ENCODE measurements around the gene FOXL3. TPM values are rescaled to one million over a fixed set of nuclear protein-coding genes. Genes with fewer than 3 reads are reported as not detected.

FOXL3 gene
- polyA plus RNA-seq, 1 of the 3 experiments (the other 2 are of a cell fraction): not detected

DNA sequence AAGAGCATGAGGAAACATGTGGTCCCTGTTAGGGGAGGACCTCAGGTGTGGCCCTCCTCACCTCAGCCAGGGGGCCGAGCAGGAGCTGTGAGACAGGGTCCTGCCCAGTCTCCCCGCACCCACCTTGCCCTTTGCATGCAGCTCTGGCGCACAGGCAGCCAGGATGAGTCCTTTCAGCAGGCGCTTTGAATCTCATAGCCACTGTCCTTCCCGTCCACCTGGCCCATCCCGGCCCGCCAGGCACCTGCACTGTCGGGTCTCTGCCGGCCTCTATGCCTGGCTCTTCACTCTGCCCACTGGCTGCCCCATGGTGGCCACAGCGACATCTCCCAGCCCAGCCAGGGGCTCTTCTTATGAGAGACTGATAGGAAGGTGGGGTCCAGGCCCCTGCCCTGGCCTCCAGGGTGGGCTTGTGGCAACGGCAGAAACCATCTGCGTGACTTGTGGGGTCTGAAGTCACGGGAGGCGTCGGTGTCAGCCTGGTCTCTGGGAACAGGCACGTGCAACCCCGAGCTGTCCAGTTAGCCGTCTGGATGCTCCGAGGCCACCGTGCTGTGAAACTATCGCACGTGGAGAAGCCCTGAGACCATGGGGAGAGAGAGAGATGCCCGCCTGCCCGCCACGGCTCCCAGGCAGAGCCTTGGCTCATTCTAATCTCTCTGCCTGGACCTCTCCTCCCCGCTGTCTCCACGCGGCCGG lies 37.4 kb downstream of the FOXL3 start (continued):
- TF ChIP-seq, protein P1, sequence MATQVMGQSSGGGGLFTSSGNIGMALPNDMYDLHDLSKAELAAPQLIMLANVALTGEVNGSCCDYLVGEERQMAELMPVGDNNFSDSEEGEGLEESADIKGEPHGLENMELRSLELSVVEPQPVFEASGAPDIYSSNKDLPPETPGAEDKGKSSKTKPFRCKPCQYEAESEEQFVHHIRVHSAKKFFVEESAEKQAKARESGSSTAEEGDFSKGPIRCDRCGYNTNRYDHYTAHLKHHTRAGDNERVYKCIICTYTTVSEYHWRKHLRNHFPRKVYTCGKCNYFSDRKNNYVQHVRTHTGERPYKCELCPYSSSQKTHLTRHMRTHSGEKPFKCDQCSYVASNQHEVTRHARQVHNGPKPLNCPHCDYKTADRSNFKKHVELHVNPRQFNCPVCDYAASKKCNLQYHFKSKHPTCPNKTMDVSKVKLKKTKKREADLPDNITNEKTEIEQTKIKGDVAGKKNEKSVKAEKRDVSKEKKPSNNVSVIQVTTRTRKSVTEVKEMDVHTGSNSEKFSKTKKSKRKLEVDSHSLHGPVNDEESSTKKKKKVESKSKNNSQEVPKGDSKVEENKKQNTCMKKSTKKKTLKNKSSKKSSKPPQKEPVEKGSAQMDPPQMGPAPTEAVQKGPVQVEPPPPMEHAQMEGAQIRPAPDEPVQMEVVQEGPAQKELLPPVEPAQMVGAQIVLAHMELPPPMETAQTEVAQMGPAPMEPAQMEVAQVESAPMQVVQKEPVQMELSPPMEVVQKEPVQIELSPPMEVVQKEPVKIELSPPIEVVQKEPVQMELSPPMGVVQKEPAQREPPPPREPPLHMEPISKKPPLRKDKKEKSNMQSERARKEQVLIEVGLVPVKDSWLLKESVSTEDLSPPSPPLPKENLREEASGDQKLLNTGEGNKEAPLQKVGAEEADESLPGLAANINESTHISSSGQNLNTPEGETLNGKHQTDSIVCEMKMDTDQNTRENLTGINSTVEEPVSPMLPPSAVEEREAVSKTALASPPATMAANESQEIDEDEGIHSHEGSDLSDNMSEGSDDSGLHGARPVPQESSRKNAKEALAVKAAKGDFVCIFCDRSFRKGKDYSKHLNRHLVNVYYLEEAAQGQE (IDR thresholded peaks at IDR 0.05; ENCODE audit: low read depth, low read length): no peak
- TF ChIP-seq MEF2A (IDR thresholded peaks at IDR 0.05; ENCODE audit: borderline replicate concordance, low read depth): no peak
- no peak for TF ChIP-seq CHD2 (IDR thresholded peaks at IDR 0.05; ENCODE audit: low read length, partially characterized antibody)
- TF ChIP-seq, protein P2, sequence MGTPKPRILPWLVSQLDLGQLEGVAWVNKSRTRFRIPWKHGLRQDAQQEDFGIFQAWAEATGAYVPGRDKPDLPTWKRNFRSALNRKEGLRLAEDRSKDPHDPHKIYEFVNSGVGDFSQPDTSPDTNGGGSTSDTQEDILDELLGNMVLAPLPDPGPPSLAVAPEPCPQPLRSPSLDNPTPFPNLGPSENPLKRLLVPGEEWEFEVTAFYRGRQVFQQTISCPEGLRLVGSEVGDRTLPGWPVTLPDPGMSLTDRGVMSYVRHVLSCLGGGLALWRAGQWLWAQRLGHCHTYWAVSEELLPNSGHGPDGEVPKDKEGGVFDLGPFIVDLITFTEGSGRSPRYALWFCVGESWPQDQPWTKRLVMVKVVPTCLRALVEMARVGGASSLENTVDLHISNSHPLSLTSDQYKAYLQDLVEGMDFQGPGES (IDR thresholded peaks at IDR 0.05; ENCODE audit: low read depth, low read length): no peak

DNA sequence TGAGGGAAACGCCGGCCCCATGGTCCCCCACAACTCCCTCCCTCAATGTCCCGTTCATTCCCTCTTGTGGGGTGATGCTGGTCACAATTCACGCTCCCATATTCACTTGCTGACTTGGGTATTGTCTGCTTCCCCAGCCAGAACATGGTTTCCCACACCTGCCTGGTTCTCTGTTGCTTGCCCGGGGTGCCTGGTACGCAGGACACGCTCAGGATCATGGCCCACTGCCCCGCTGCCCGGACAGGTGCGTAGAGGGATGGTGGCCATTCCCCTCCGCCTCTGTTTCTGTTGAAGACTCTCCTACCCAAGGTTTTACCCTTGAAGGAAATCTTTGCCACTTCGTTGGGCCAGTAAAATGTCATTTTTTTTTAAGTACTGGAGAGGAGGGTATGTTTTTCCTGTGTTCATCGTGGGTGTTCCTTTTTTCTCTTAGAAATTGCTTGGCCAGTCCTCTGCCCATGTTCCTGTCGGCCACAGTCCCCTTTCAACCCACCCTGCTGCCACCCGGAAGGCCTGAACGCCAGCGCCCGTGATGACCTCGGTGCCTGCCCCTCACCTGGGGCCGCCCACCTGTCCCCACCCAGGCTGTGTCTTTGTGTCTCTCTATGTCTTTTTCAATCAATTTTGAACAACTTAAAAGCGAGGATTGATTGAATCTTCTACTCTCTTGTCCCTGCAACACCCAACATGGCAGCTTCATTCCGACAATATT lies 38.2 kb downstream of the FOXL3 start:
- no peaks in the 10 kb centered on the region for H4K20me1 ChIP-seq (ENCODE audit: insufficient read depth)
- H3K36me3 ChIP-seq (replicated peaks in 1 of 2; ENCODE audit: control insufficient read depth in 1 of 2, insufficient read depth in 2 of 2, low read length in 1 of 2): no peaks in the 10 kb centered on the region
- ChIA-PET CTCF (interaction anchor here (1.5 kb wide), 1 partner anchor 10 kb away, joined by 4 read pairs; no protein-coding TSS in a partner anchor), POLR2A (no interaction called here)
- no peaks in the 10 kb centered on the region for H3K9me3 ChIP-seq
- H3K4me2 ChIP-seq: no peak overlapping the region
- peaks cover 0 to 11% of the 10 kb centered on the region in 2 experiments; a peak in 1 of 4 replicates for H3K4me1 ChIP-seq (ENCODE audit: control insufficient read depth in 1 of 2, insufficient read depth in 2 of 2, low read depth in 1 of 2, low read length in 1 of 2)
- H3K27me3 ChIP-seq (ENCODE audit: insufficient read depth): peaks cover 28% of the 10 kb centered on the region; the same call in 1 of the 2 replicates
- H3K79me2 ChIP-seq (ENCODE audit: insufficient read depth): no peaks in the 10 kb centered on the region
- no peaks in the 10 kb centered on the region for H3K9me2 ChIP-seq
- no peaks in the 10 kb centered on the region for H3F3A ChIP-seq (replicated peaks; ENCODE audit: insufficient read depth)
- TF ChIP-seq SIN3A (IDR thresholded peaks at IDR 0.05; ENCODE audit: borderline replicate concordance, low read depth, low read length): no peak
- no peak for TF ChIP-seq YY1 (IDR thresholded peaks at IDR 0.05; ENCODE audit: low read depth)
- TF ChIP-seq MEF2A (IDR thresholded peaks at IDR 0.05; ENCODE audit: borderline replicate concordance, low read depth): no peak
- TF ChIP-seq, protein P3, sequence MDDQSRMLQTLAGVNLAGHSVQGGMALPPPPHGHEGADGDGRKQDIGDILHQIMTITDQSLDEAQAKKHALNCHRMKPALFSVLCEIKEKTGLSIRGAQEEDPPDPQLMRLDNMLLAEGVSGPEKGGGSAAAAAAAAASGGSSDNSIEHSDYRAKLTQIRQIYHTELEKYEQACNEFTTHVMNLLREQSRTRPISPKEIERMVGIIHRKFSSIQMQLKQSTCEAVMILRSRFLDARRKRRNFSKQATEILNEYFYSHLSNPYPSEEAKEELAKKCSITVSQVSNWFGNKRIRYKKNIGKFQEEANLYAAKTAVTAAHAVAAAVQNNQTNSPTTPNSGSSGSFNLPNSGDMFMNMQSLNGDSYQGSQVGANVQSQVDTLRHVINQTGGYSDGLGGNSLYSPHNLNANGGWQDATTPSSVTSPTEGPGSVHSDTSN (IDR thresholded peaks at IDR 0.05): no peak
- TF ChIP-seq TEAD4 (IDR thresholded peaks at IDR 0.05; ENCODE audit: borderline replicate concordance, insufficient read depth): no peak
- no peak for TF ChIP-seq RCOR1 (IDR thresholded peaks at IDR 0.05; ENCODE audit: low read length)
- TF ChIP-seq, protein P4, sequence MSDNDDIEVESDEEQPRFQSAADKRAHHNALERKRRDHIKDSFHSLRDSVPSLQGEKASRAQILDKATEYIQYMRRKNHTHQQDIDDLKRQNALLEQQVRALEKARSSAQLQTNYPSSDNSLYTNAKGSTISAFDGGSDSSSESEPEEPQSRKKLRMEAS (IDR thresholded peaks at IDR 0.05; ENCODE audit: low read depth): no peak
- TF ChIP-seq MXI1 (IDR thresholded peaks at IDR 0.05; ENCODE audit: low read depth, low read length): no peak
- TF ChIP-seq RFX5 (IDR thresholded peaks at IDR 0.05; ENCODE audit: low read length): no peak
- no peak for TF ChIP-seq GATA2 (CRISPR knock-in tag; IDR thresholded peaks at IDR 0.05)
- TF ChIP-seq NFIC (IDR thresholded peaks at IDR 0.05; ENCODE audit: borderline replicate concordance): no peak
- no peak overlapping the region for H3K9ac ChIP-seq
- H3K27ac ChIP-seq (ENCODE audit: low read depth in 2 of 2, low read length in 1 of 2): no peak overlapping the region
- WGBS (ENCODE audit: low lambda C conversion rate): 65% methylated on average over 22 of the region's 22 CpGs
- DNase-seq: no peak
- H2AFZ ChIP-seq (ENCODE audit: low read depth): no peak overlapping the region
- no peak overlapping the region for H3K4me3 ChIP-seq (ENCODE audit: low read depth in 2 of 2, low read length in 1 of 2)
